Non-pigmented ciliary epithelial cell (primary cell): ENCODE results near the gene CD99L2.

Experiments
- DNase-seq: peaks from one replicate; pipeline ENCODE4 v3.0.0-alpha.2; 2010; ENCODE audit warnings: low read depth

Gene CD99L2, protein sequence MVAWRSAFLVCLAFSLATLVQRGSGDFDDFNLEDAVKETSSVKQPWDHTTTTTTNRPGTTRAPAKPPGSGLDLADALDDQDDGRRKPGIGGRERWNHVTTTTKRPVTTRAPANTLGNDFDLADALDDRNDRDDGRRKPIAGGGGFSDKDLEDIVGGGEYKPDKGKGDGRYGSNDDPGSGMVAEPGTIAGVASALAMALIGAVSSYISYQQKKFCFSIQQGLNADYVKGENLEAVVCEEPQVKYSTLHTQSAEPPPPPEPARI

DNA sequence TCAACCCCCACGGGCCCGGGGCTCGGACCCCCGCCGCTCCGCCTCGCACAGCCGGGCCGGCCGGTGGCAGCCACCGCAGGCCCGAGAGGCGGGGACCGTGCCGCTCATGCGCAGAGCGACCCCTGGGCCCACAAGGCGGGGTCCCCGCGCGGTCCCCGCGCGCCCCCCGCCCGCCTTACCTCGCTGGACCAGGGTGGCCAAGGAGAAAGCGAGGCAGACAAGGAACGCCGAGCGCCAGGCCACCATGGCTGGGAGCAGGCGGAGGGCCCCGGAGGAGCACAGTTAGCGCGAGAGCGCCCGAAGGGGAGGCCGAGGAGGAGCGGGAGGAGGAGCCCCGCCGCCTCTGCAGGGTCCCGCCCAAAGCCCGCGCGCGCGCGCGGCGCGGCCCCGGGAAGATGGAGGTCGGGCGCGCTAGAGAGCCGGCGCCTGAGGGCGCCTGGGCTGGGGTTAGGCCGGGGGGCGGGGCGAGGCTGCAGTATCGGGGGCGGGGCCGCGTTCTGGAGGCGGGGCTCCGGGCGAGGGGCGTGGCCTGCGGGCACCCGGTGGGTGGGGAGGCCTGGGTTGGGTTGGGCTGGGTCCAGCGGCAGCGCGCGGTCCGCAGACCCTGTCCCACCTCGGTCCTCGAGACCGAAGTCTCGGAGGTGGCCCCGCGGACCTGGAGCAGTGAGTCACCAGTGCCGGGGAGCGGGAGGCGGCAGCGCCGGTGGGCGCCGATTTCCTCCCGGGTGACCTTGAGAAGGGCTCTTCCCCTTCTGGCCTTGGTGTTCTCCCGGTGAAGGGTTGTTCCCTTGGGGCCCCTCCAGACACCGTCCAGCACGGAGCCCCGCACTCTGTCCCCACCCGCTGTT is at the start of gene CD99L2:
CD99L2 (minus strand) TSS at position 326 of the 848 bp plus-strand sequence; CDS start at position 246, 80 bp downstream.
- DNase-seq = peak; percentile 20

DNA sequence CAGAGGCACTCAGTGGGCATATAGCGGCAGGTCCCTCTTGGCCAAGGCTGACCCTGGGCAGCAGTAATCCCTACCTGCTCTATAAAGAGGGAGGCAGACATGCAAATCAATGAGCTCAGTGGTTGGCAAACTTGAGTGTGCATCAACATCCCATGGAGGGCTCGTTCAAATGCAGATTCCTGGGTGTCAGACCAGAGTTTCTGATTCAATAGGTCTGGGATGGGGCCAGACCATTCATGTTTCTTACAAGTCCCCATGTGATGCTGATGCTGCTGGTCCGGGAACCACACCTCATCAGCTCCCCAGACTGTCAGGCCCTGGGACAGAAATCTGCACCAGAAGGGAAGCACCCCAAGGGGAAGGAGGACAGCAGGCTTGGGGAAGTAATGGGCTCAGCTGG is 45.8 kb upstream of the CD99L2 start:
- no peak for DNase-seq

DNA sequence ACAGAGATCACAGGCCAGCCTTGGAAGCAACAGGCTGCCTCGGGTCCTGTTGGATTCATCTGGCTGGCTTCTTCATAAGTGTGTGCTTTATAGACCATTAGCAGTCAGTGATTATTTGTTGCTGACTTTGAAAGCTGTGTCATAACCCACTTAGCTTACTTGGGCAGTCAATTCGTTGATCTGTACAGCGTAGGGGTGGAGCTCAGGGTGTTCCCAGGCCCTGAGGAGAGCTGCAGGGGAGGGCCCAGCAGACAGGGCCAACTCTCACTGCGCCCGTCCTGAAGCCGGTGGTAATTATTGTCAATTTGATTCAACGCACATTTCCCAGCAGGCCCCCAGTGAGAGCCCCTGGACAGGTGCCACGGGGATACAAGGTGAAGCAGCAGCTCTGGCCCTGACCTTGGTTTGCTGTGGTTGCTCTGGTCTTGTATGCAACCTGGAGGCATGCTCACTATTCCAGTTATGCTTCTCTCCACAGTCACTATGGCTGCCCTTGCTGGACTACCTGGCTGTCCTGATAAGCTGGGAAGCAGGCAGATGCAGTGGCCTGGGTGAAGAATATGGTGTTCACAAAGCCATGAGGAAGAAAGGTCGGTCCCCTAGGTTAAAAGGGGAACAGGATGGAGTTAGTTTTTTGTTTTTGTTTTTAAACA is 44.6 kb upstream of the CD99L2 start:
- DNase-seq = no peak

DNA sequence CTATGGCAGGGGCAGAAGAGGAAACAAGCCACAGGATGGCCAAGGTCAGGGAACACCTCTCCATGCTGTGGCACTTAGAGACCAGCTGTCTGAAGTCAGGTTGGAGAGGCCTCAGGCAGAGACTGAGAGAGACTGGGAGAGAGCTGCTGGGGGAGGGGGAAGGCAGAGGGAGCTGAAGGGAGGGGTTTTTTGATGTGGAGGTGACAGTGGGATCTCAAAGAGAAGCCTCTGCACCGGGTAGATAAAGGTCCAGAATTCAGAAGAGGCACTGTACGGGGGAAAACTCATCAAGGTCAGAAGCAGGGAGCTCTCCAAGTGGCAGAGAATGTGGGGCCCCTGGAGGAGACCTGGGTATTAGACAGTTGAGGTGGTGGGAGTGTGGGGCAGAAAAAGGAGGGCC is 43.1 kb upstream of the CD99L2 start:
- no peak for DNase-seq

DNA sequence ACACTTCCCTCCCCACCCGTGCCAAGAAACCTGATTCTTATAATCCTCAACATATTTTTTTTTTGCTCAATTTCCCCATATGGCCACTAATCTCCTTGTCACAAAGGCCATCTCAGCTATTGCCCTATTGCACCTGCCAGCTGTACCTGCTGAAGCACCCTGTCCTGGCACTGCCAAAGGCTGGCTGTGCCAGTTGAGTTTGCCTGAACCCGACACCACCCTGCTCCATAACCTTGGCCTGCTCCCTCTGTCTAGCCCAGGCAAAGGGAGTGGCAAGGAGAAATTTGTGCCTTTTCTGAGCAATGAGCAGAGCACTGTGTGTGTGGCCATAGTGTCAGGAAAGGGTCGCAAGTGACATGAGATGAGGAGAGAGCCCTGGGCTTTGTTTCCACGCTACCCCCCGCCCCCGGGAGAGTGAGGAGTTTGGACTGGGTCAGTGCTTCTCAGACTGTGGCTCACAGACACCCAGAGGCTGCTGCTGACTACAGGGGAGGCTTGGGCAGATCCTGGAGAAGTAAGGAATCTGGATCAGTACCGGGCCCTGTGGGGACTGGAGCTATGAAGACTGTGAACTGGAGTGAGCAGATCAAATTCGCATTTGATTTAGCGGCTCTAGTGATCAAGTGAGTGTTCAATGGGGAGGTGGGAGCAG is 42.5 kb upstream of the CD99L2 start:
- no peak for DNase-seq

DNA sequence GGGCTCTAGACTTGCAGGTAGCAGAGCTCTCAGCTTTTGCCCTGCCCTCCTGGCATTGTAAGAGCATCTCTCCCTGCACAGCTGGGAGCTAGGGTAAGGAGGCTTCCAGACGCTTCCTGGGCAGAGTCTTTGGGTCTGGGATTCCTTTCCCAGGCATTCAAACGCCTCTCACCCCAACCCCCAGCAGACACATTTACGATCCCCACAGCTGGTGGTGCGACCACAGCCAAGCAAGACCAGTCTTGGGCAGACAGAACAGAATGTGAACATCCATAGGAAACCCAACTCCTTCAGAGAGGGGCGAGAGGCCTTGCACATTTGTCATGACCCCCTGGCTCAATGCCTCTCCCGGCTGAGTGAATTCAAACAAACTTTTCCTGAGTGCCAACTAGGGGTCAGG is 38.1 kb upstream of the CD99L2 start:
- DNase-seq = no peak

DNA sequence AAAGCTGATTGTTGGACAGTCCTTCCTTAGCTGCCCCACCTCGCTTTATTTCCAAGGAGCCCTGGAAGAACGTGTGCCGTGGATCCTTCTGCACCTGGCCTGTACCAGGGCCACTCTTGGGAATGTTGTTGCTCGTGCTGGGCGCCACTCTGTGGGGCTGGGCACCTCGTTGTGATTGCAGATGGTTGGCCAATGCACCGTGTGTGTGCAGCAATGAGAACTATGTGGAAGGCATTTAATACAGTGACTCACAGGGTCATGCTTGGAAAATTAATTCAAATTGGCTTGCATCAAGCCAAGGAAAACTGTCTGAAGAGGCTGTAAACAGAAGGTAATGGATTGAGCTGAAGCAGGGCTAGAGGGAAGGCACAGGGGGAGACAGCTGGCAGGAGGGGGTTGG is 37.0 kb upstream of the CD99L2 start:
- DNase-seq = no peak

DNA sequence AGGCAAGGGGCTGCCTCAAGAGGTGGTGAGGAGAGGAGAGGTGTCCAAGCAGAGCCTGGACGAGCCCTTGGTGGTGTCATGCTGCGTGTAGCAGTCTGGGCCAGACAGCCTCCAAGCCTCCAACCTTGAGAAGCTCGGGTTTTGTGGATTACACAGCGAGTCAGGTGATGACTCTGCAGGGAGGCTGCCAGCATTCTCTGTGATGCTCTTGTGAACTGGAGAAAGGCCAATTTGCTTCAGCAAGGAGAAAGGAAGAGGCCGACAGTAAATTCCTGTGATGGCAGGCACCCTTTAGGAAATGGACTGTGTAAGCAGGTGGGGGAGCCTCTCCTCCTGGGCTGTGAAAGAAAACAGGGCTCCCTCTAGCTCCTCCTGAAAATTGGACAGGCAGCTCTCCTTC is 36.0 kb upstream of the CD99L2 start:
- DNase-seq = no peak

DNA sequence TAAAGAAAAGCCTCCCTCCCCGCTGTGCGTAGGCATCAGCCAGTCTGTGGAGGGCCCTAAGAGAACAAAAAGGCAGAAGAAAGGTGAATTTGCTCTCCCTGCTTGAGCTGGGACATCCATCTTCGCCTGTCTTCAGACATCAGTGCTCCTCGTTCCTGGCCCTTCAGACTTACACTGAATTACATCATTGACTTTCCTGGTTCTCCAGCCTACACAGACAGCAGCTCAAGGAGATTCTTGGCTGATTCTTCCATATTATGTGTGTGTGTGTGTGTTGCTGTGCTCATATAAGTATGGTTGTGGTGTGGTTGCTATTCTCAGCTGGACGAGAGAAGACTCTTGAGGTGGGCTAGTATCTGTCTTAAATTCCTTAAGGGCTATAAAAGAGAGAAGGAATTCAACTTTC is 35.5 kb upstream of the CD99L2 start:
- no peak for DNase-seq

DNA sequence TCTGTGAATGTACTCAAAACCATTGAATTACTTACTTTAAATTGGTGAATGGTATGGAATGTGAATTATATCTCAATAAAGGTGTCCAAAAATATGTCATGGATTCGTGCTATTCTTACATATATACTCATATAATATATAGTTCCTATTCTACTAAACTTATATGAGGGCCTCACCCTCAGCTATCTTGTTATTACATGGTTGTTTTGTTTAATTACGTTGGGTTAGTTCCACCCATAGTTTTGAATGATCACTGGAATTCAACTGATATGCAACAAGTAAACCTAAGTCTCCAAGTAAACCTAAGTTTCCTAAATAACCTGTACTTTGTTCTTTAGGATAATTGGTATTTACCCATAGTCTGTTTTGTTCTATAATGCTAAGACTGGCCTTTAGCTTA is 30.6 kb upstream of the CD99L2 start:
- no peak for DNase-seq

DNA sequence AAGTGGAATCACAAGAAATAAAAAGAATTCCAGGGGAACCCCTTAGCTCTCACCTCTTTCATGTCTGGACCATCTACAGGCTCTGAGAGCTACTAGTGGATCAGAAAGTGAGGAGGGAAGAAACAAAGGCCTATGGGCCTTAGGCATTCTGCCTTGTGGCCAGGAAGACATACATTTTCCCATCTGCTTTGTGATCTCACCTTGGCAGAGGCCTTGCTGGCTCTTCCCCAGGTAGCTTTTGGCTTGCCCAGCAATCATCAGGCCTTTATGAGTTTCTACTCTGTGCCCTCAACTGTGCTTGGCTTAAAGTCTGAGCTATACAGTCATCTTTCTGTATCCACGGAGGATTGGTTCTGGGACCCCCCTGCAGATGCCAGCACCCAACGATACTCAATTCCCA is 28.3 kb upstream of the CD99L2 start:
- DNase-seq = no peak

DNA sequence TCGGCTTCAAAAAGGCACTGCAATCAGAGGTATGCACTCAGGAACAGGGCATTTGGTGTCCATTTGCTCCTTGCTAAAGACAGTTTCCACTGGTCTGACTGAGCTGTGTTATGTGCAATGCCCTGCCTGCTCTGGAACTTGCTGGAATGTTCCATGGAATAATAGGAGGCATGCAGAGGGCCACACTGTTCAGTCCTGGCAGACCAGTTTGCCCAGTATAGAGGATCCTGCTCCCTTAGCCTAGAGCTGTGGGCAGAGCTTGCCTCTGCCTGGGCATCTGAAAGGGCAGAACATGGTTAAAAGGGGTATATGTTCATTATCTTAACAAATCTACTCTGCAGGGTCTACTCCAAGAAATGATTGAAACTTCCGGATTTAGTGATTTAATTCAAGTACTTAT is 27.8 kb upstream of the CD99L2 start:
- DNase-seq = no peak

DNA sequence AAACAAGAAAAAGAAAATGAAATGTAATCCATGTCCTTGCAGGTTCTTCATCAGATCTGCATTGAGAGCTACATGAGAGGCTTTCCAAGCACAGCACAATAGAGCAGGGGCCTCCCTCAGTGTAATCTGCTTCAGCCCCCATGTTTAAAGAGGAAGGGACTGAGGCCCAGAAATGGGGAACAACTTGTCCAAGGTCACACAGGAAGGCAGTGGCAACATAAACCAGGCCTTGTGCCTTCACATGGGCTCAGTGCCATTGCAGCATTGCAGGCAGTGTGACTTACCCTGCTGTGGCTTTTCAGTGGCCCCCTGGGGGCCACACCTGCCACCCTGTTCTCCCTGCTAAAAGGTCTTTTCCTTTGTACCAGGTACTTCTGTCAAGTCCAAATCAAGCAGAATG is 20.9 kb upstream of the CD99L2 start:
- no peak for DNase-seq

DNA sequence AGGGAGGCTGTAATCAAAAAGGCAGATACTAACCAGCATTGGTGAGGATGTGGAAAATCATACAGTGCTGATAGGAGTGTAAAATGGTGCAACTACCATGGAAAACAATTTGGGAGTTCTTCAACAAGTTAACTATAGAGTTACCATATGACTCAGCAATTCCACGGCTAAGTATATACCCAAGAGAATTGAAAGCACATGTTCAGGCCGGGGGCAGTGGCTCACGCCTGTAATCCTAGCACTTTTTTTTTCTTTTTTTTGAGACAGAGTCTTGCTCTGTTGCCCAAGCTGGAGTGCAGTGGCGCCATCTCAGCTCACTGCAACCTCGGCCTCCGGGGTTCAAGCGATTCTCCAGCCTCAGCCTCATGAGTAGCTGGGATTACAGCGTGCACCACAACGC is 15.0 kb upstream of the CD99L2 start:
- DNase-seq = no peak

DNA sequence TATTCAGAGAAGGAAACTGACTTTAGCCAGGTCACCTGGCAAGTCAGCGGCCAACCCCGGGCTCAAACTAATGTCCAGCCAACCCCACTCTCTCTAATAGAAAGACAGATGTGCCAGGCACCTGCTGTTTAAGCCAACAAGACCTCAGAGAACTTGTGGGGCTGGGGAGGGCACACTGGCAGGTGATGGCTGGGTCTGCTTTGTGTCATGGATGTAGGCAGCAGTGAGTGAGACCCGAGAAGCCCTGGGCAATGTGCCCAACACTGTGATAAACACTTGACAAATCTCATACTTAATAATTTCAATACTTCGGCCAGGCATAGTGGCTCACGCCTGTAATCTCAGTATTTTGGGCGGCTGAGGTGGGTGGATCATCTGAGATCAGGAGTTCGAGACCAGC is 9.0 kb upstream of the CD99L2 start:
- no peak for DNase-seq

DNA sequence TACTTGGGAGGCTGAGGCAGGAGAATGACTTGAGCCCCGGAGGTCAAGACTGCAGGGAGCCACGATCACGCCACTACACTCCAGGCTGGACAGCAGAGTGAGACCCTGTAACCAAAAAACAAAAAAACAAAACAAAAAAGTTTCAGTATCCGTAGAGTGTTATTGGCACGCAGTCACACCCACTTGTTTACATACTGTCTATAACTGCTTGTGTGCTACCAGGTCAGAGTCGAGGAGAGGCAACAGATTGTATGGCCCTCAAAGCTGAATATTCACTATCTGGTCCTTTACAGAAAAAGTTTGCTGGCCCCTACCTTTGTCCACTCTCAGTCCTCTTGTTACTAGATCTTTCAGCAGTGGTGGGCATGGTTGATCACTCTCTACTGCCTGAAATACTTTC is 8.2 kb upstream of the CD99L2 start:
- no peak for DNase-seq

DNA sequence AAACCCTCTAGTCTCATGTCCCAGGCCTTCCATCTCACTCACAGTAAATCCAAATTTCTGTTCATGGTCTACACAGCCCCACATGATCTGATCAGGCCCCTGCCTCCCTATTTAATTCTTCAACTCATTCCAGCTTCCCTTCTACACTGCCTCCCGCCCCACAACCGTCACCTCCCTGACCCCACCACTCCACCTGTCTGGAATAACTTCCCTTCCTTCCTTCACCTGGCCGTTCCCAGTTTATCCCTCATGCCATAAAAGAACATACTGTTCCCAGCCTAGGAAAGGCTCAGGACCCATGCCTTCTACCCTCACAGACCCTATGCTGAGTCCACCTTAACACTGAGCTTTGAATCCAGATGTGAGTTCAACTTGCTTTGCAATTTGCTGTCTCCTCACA is 6.8 kb upstream of the CD99L2 start:
- no peak for DNase-seq

DNA sequence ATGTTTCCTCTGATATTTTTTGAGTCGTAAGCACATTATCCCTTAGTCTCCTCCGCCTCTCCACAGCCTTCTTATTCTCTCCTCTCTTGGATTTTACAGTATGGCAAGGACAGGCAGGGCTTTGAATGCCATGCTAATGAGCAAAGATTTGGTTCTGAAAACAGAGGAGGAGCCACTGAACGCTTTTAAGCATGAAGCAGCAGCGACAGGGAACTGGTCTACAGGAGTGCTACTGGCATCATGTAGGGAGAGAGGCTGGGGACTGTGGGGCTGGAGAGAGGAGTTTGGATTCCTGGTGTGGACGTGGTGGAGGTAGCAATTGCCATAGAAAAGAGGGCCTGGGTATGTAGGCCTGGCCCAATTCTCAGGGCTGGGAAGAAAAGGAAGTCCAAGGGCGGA is 4.6 kb upstream of the CD99L2 start:
- no peak for DNase-seq

DNA sequence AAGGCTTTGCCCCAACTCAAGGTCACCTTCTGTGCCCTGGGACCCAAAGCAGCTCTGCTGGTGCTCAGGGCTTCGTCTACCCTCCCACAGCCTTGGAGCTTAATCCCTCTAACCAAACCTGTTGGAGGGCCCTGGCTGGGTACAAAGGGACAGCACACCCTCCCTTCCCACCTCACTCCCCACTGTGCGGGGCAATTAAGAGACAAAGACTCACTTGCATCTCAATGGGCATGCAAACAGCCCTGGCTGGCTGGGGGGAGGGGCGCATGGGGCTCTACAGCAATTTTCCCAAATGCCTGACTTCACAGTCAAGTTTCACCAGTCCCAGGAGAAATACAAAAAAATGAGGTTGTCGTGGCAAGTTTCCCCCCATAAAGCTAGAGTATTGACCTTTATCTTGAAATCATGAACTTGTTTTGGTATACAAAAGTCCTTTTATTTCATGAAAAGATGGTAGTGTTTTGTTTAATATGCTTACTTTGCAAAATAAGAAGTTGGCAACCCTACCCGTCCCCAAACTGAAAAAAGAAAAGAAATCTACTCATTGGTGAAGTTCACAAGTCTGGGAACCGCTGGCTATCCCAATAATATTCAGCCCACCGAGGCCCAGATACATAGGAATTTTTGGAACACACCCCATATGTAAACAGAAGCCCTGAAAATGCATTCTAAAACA is 4.1 kb upstream of the CD99L2 start:
- no peak for DNase-seq

DNA sequence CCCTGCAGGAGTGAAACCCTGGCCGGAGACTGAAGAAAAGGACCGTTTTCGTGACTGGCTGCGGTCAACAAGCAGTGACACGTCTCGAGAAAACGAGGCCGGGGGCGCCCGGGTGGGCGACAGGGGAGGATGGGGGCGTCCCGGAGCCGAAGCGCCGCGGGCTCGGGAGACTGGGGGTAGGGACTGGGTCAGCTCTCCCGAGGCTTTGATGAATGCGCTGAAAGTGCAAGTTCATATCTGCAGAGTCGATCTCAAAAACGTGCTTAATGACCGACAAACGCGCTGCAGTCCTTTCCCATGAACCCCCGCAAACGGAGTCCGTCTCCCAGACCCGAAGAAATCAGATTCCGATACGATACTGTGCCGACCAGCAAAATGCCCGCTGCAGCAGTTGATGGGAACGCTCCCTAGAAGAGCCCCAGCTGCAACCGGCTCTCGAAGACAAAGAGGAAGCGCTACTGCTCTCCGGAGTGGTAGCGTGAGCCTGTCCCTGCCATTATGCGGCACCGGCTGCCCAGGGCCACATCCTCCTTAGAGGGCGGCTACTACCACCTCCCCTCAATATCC is 806 bp upstream of the CD99L2 start:
- no peak for DNase-seq

DNA sequence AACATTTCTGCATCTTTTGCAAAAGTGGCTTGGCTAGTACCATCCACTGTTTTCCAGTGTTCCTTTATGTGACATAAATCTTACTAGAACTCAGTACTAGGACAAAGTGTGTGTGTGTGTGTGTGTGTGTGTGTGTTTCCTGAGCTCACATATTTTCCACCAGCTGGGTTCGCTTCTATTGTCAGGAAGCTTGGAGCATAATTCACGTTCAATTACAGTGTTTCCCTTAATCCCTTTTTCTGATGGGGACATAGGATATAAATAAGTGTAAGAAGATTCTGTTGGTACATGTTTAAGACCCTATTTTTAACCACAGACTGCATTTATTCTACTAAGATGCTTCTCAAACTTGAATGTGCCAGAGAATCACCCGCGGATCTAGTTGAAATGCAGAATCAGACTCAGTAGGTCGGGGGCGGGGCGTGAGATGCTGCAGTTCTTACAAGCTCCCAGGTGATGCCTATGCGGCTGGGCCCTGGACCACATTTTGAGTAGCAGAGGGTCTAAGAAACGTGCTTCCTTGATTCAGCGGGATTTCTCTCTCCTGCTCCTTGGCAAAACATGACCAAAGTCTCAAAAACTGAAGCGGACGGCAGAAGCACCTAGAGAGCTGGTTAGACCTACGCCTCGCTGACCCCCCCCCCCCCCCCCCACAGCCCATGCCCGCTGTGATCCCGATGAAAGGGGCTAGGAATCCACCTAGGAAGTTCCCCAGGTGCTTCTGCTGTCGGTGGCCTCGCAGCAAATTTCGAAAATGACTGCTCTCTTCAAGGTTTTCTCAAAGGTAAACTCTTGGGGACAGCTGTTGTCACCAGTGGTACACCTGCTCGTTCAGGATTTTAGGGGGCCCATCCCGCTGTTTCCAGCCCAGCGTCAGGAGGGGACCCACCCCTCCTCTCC is 797 bp downstream of the CD99L2 start:
- no peak for DNase-seq
